GM21528 (cell line): Measurements from ENCODE around the gene CPZ.
"Not testable (repeated sequence)": the region's sequence is repeated elsewhere in the genome, so short reads cannot be mapped to it uniquely, and the experiment has no call there.

ENCODE experiments used
- ATAC-seq: cut with Tn5 transposase; IDR thresholded peaks from one replicate; pipeline ENCODE4 v1.9.1; 2021; ENCODE audit warnings: mild to moderate bottlenecking, moderate library complexity; ENCODE audit not compliant: unreplicated experiment, low FRiP score

CPZ gene

GRCh38 chr4:8608714-8609391, 16.3 kb downstream of the CPZ start:
- ATAC-seq = no peak

GRCh38 chr4:8609406-8609805, 16.8 kb downstream of the CPZ start:
- no peak for ATAC-seq

GRCh38 chr4:8609824-8610350, 17.3 kb downstream of the CPZ start:
- ATAC-seq = no peak

GRCh38 chr4:8610858-8611616, 18.5 kb downstream of the CPZ start:
- ATAC-seq = no peak

- ATAC-seq = no peak
Measured at GRCh38 chr4:8612646-8613045, 20.1 kb downstream of the CPZ start.

- no peak for ATAC-seq
Measured at GRCh38 chr4:8613421-8614364, 21.1 kb downstream of the CPZ start.

GRCh38 chr4:8614365-8615193, 22.0 kb downstream of the CPZ start:
- no peak for ATAC-seq

- ATAC-seq = no peak
Measured at GRCh38 chr4:8615366-8615765, 22.8 kb downstream of the CPZ start.

GRCh38 chr4:8615921-8616787, 23.6 kb downstream of the CPZ start:
- no peak for ATAC-seq

- ATAC-seq = no peak
Measured at GRCh38 chr4:8616831-8617230, 24.3 kb downstream of the CPZ start.

- no peak for ATAC-seq
Measured at GRCh38 chr4:8617486-8618040, 25.0 kb downstream of the CPZ start.

- no peak for ATAC-seq
Measured at GRCh38 chr4:8618421-8618820, 25.9 kb downstream of the CPZ start.

- no peak for ATAC-seq
Measured at GRCh38 chr4:8618961-8619720, 26.6 kb downstream of the CPZ start.

- ATAC-seq = not testable (repeated sequence)
Measured at GRCh38 chr4:8621135-8621534, 28.6 kb downstream of the CPZ start.

- not testable (repeated sequence) for ATAC-seq
Measured at GRCh38 chr4:8624601-8625272, 32.2 kb downstream of the CPZ start.

GRCh38 chr4:8630240-8630905, 37.8 kb downstream of the CPZ start:
- ATAC-seq = not testable (repeated sequence)

GRCh38 chr4:8631896-8632295, 39.3 kb downstream of the CPZ start:
- ATAC-seq = not testable (repeated sequence)
